ENCODE measurements around the gene SCAPER.

DNA sequence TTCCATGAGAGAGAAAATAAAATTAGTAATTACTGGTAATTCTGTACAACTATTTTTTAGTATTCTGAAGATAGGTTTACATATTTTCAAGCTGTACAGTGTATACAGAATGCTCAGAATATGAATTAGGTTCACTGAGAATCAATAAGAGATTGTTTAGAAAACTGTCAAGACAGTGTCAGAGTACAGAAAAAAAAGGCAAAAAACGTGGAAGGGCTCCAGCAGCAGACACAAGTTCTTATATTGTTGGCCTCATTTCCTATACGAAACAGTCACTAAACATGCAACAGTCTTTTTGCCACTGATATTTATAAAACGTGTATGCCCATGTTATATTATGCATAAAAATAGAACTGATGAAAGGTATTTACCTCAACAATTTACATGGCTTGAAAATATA is 464.7 kb downstream of the SCAPER start:
- no peak for TF ChIP-seq EP300 (IDR thresholded peaks at IDR 0.05)
- TF ChIP-seq POLR2AphosphoS5 (IDR thresholded peaks at IDR 0.05) = no peak
- TF ChIP-seq, protein P1, sequence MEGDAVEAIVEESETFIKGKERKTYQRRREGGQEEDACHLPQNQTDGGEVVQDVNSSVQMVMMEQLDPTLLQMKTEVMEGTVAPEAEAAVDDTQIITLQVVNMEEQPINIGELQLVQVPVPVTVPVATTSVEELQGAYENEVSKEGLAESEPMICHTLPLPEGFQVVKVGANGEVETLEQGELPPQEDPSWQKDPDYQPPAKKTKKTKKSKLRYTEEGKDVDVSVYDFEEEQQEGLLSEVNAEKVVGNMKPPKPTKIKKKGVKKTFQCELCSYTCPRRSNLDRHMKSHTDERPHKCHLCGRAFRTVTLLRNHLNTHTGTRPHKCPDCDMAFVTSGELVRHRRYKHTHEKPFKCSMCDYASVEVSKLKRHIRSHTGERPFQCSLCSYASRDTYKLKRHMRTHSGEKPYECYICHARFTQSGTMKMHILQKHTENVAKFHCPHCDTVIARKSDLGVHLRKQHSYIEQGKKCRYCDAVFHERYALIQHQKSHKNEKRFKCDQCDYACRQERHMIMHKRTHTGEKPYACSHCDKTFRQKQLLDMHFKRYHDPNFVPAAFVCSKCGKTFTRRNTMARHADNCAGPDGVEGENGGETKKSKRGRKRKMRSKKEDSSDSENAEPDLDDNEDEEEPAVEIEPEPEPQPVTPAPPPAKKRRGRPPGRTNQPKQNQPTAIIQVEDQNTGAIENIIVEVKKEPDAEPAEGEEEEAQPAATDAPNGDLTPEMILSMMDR (IDR thresholded peaks at IDR 0.05) = no peak
